K562 (cell line): ENCODE data around the gene HSD17B1. TPM values are rescaled to one million over a fixed set of nuclear protein-coding genes. Genes with fewer than 3 reads are reported as not detected.
A peak's percentile ranks its signal among the peaks of the same experiment; 100 is the strongest.

Experiments
- ARID1B ChIP-seq: fragments of 450-650 bp; IDR thresholded peaks from 2 replicates; pipeline ENCODE4 v1.6.1; 2016; ENCODE audit warnings: antibody characterized with exemption, mild to moderate bottlenecking, inconsistent platforms
- ATF3 ChIP-seq, 2 experiments: fragments of 450-650 bp in 1 of 2; sonication (generic) in 1 of 2; formaldehyde crosslinking in 1 of 2; IDR thresholded peaks in 1 of 2; conservative IDR thresholded peaks in 1 of 2; 2 replicates each; pipeline versions ENCODE4 v1.6.1 to v1.8.1; 2016 to 2023; ENCODE audit warnings: mild to moderate bottlenecking in 2 of 2, moderate library complexity in 2 of 2, inconsistent platforms in 1 of 2, missing genetic modification reagents in 1 of 2
- ATF7 ChIP-seq: fragments of 450-650 bp; IDR thresholded peaks from 2 replicates; pipeline ENCODE4 v1.7.1; 2014; ENCODE audit warnings: mild to moderate bottlenecking, moderate library complexity
- EP400 ChIP-seq: fragments of 450-650 bp; IDR thresholded peaks from 2 replicates; pipeline ENCODE4 v1.6.1; 2017; ENCODE audit warnings: antibody characterized with exemption, mild to moderate bottlenecking, moderate library complexity
- POLR2G ChIP-seq: fragments of 200-400 bp; formaldehyde crosslinking; IDR thresholded peaks from 2 replicates; pipeline ENCODE4 v1.6.1; 2017; ENCODE audit warnings: low read depth, mild to moderate bottlenecking, antibody characterized with exemption, low read length, moderate library complexity
- RBFOX2 ChIP-seq: fragments of 200-400 bp; formaldehyde crosslinking; IDR thresholded peaks from 2 replicates; pipeline ENCODE4 v1.6.1; 2017; ENCODE audit warnings: low read depth, mild to moderate bottlenecking, low read length, moderate library complexity
- RCOR1 ChIP-seq, 2 experiments: IDR thresholded peaks; 2 replicates each; pipeline ENCODE4 v1.6.1; 2012; ENCODE audit warnings: low read depth in 2 of 2, low read length in 2 of 2, borderline replicate concordance in 1 of 2, improper control_type of control experiment in 1 of 2
- RUNX1 ChIP-seq: sonication (generic); IDR thresholded peaks from 2 replicates; pipeline ENCODE4 v1.6.1; 2016; ENCODE audit warnings: antibody characterized with exemption, low read depth
- SMARCE1 ChIP-seq: fragments of 450-650 bp; IDR thresholded peaks from 2 replicates; pipeline ENCODE4 v1.7.1; 2016; ENCODE audit warnings: mild to moderate bottlenecking
- SMC3 ChIP-seq: conservative IDR thresholded peaks from 2 replicates; pipeline ENCODE4 v1.6.1; 2011; ENCODE audit warnings: low read depth, low read length, improper control_type of control experiment; ENCODE audit not compliant: insufficient read depth
- TAF1 ChIP-seq: IDR thresholded peaks from 2 replicates; pipeline ENCODE4 v1.6.1; 2011; ENCODE audit warnings: mild to moderate bottlenecking, low read length, moderate library complexity; ENCODE audit not compliant: insufficient read depth, control insufficient read depth, severe bottlenecking; ENCODE audit errors: extremely low read depth
- TAL1 ChIP-seq: fragments of 450-650 bp; IDR thresholded peaks from 2 replicates; pipeline ENCODE4 v1.6.1; 2016; ENCODE audit warnings: mild to moderate bottlenecking
- THAP12 ChIP-seq: fragments of 250-450 bp; sonication (Bioruptor Pico); IDR thresholded peaks from 2 replicates; pipeline ENCODE4 v1.9.0; 2021; ENCODE audit warnings: mild to moderate bottlenecking, inconsistent platforms
- UBTF ChIP-seq, 2 experiments: IDR thresholded peaks; 2 replicates each; pipeline ENCODE4 v1.6.1; 2012; ENCODE audit warnings: improper control_type of control experiment in 2 of 2, low read depth in 2 of 2, low read length in 2 of 2, borderline replicate concordance in 1 of 2
- ZBTB7A ChIP-seq: IDR thresholded peaks from 2 replicates; pipeline ENCODE4 v1.6.1; 2011; ENCODE audit warnings: low read depth, mild to moderate bottlenecking, low read length, moderate library complexity, borderline replicate concordance; ENCODE audit not compliant: control insufficient read depth
- polyA plus RNA-seq, 8 experiments: library from polyadenylated mRNA; depleted of rRNA in 4 of 8; stranded (reverse) in 5 of 8; unstranded in 3 of 8; fragments of >200 nt; fragmentation: Nextera tagmentation in 2 of 8; fragmentation: Illumina TruSeq in 1 of 8; extraction: Ambion mirVana in 2 of 8; extraction: Trizol in 1 of 8; gene quantifications; 2 replicates each; pipeline versions ENCODE4 v1.2.1 to v1.2.3, GENCODE V29; 2011 to 2014; ENCODE audit warnings: inconsistent platforms in 1 of 8, missing spikeins in 1 of 8
- total RNA-seq, 7 experiments: library from RNA; depleted of rRNA in 6 of 7; stranded (reverse); fragments of >200 nt in 6 of 7; fragmentation: Illumina TruSeq in 2 of 7; extraction: Trizol in 2 of 7; gene quantifications; 2 replicates each; pipeline versions ENCODE4 v1.2.1 to v1.2.3, GENCODE V29; 2011 to 2021; ENCODE audit warnings: low replicate concordance in 1 of 7

HSD17B1 gene
- total and polyA plus RNA-seq, 9 of the 15 experiments (the other 6 are each of a cell fraction or from before 2014, with no cell fraction given) = 0.55 to 21.1 (median 3.6) TPM

- no peak for TF ChIP-seq SMC3
- TF ChIP-seq TAL1 = peak; percentile 67
- peak; percentile 80 for TF ChIP-seq POLR2G
- peak; percentile 48; the same call in 1 of the 2 replicates for TF ChIP-seq RUNX1
- TF ChIP-seq ATF7 = peak; percentile 27; the same call in 1 of the 2 replicates
- peak; percentile 56; the same call in 1 of the 2 replicates for TF ChIP-seq THAP12
- peak; percentile 28 for TF ChIP-seq TAF1
- peak; percentile 78 for TF ChIP-seq ARID1B
- no peak for TF ChIP-seq ATF3 (IDR thresholded peaks at IDR 0.05)
- TF ChIP-seq ATF3 (CRISPR knock-in tag; conservative IDR thresholded peaks at IDR 0.05) = no peak
- peak; percentile 74 for TF ChIP-seq RBFOX2
- TF ChIP-seq RCOR1 (IDR thresholded peaks at IDR 0.05; ENCODE audit: borderline replicate concordance in 1 of 2, low read depth in 2 of 2, low read length in 2 of 2) = peak in 1 of 2 experiments; percentile 53; a peak in 1 of 4 replicates
- peak; percentile 64 to 67; a peak in 1 of 4 replicates for TF ChIP-seq UBTF (IDR thresholded peaks at IDR 0.05; ENCODE audit: borderline replicate concordance in 1 of 2, low read depth in 2 of 2, low read length in 2 of 2)
- peak; percentile 61; the same call in 1 of the 2 replicates for TF ChIP-seq SMARCE1
- peak; percentile 38; the same call in 1 of the 2 replicates for TF ChIP-seq ZBTB7A
- TF ChIP-seq EP400 = 0 out of 2 replicates have a peak, but pooled peaks have one; percentile 19
Observed at GRCh38 chr17:42531455-42532354, 21.0 kb upstream of the HSD17B1 start (continued).
